ENCODE measurements around the gene HEBP1.

DNA sequence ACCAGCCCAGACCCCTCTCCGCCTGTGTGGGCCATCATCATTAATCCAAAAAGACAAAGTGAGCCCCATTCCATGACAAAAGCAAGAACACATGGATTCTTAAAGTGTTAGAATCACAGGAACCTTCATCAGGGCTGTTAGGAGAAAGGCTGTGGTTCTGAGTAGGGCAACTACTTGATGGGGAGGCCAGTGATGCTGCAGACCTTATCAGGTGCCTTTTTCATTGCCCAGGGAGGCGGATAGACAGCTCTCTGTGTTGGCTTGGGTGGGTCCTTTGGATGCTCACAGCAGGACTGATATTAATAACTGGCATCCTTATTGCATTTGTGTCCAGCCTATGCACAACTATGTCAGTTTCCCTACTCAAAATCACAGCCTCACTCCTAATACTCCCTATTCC is 2.3 kb downstream of the HEBP1 start:
- TF ChIP-seq EZH2 (IDR thresholded peaks at IDR 0.05; ENCODE audit: low read length) = no peak
- TF ChIP-seq CTCF (optimal IDR thresholded peaks at IDR 0.05 in 1 of 3, IDR thresholded peaks at IDR 0.05 in 1 of 3, conservative IDR thresholded peaks at IDR 0.05 in 1 of 3; ENCODE audit: extremely low read depth in 1 of 3, insufficient read depth in 2 of 3, low read length in 3 of 3) = no peak
